ENCODE results near the gene CISD2. TPM values are rescaled to one million over a fixed set of nuclear protein-coding genes. Genes with fewer than 3 reads are reported as not detected.
"Not testable (repeated sequence)": the region's sequence is repeated elsewhere in the genome, so short reads cannot be mapped to it uniquely, and the experiment has no call there.

The CISD2 gene
- 10 to 100 TPM in 1 of 2 donors, 1 to 10 TPM in 1; 4.2 to 16.4 TPM for total RNA-seq

GRCh38 chr4:102868781-102869568 is at the start of gene CISD2:
Gene CISD2, plus strand, starts transcription at chr4:102868992. Its CDS starts 93 bp downstream, at chr4:102869085.
- H3K4me1 ChIP-seq (replicated peaks): no peaks in the 10 kb centered on the region
- no peaks in the 10 kb centered on the region for H3K36me3 ChIP-seq
- peak; percentile 72 for TF ChIP-seq POLR2A (IDR thresholded peaks at IDR 0.05)
- peak in 1 of 4 experiments; percentile 26 for TF ChIP-seq CTCF (IDR thresholded peaks at IDR 0.05)
- TF ChIP-seq POLR2AphosphoS5 (IDR thresholded peaks at IDR 0.05): peak; percentile 72
- H3K9me3 ChIP-seq: no peaks in the 10 kb centered on the region
- peak within 1 kb of the TSS; percentile 89 to 99 for H3K27ac ChIP-seq
- peak; percentile 91 for DNase-seq (ENCODE audit: low spot score)
- under 1% methylated on average over 64 of the region's 71 CpGs for WGBS
- intact Hi-C loops (cut with DNase I): loop anchor here (1.0 to 10.0 kb wide), 2 partner anchors 41 to 206 kb away; partner anchors contain the start of gene SLC9B2
- H3K27me3 ChIP-seq (replicated peaks; ENCODE audit: insufficient read depth): no peaks in the 10 kb centered on the region
- H3K4me3 ChIP-seq: peak within 1 kb of the TSS; percentile 62 to 67

DNA sequence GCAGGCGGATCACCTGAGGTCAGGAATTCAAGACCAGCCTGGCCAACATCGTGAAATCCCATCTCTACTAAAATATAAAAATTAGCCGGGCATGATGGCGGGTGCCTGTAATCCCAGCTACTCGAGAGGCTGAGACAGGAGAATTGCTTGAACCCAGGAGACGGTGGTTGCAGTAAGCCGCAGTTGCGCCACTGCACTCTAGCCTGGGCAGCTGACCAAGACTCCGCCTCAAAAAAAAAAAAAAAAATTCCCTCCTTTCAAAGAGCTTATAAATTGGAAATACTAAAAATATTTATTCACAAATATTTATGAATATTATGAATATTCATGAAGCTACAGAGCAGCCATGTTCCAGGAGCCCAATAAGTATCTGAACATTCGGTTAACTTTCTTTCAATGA is 49.7 kb upstream of the CISD2 start:
- H3K27me3 ChIP-seq (replicated peaks; ENCODE audit: insufficient read depth); H3K27ac ChIP-seq; intact Hi-C loops (cut with DNase I); H3K36me3 ChIP-seq; DNase-seq (ENCODE audit: low spot score); H3K4me1 ChIP-seq (replicated peaks); H3K4me3 ChIP-seq; H3K9me3 ChIP-seq: not testable (repeated sequence)
- WGBS: 92% methylated on average over 10 of the region's 10 CpGs

DNA sequence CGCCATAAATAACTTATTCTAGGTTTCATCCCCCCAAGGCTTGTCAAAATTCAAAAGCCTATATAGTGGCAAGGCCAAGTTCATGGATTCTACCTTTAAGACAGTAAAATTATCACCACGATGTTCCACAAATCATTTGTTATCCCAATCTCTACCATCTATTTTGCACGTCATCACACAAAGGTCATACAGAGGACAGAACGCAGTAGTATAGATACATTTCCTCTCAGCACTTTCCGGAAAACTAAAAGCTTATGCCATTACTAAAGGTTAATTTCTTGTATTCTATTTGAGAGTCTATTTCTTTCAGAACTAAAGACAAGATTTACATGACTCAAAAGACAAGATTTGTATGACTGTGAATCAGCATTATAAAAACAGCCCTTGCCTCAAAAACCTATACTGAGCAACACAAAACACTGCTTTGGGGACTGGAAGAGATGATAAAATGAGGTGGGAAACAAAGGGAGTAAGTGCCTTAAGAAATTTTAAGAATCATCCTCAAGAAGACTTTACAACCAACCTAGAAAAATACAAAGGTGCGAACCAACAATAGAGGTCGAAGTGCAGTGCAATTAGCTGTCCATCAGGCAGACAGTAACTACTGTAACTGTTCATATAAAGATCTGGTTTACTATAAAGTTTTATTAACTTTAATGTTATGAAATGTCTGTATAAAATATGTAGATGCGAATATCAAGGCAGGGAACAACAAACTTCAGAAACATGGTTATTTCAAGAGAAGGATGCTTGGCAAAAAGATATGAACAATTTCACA is 49.0 kb upstream of the CISD2 start:
- WGBS: 51% methylated on average over 8 of the region's 8 CpGs
- no peaks in the 10 kb centered on the region for H3K27me3 ChIP-seq (replicated peaks; ENCODE audit: insufficient read depth)
- no peaks in the 10 kb centered on the region for H3K9me3 ChIP-seq
- H3K4me3 ChIP-seq: no peak overlapping the region
- H3K36me3 ChIP-seq: no peaks in the 10 kb centered on the region
- intact Hi-C loops (cut with DNase I): loop anchor here (10.0 kb wide), 1 partner anchor 385 kb away; no protein-coding TSS in a partner anchor
- no peak for TF ChIP-seq CTCF (IDR thresholded peaks at IDR 0.05)
- TF ChIP-seq POLR2AphosphoS5 (IDR thresholded peaks at IDR 0.05): no peak
- no peak for TF ChIP-seq POLR2A (IDR thresholded peaks at IDR 0.05)
- H3K4me1 ChIP-seq (replicated peaks): peaks cover 3% of the 10 kb centered on the region
- H3K27ac ChIP-seq: peak overlapping the region in 1 of 2 donors; percentile 6
- DNase-seq (ENCODE audit: low spot score): no peak

DNA sequence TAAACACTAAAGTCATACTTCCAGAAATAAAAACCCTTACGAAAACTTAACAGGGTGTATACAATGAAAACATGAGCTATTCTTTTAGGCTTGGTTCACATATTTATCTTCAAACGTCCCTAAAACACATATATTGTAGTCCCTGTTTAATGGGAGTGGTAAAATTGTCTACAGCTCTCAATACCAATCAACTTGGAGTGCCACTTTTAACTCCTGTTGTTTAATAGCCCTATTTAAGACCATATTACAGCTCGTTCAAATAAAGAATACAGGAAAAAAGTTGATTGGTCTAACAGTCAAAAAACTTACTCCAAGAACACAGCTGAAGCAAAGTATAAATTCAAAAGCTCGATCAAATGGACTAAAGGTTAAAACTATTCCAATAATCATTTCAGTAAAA is 45.3 kb upstream of the CISD2 start:
- Histone ChIP-seq H3K9me3 (no peaks in the 10 kb centered on the region), H3K27ac (no peak overlapping the region), H3K4me3 (no peak overlapping the region), H3K27me3 (replicated peaks; ENCODE audit: insufficient read depth) (no peaks in the 10 kb centered on the region), H3K4me1 (replicated peaks) (no peaks in the 10 kb centered on the region), H3K36me3 (no peaks in the 10 kb centered on the region)
- intact Hi-C loops (cut with DNase I): loop anchor here (10.0 kb wide), 1 partner anchor 389 kb away; no protein-coding TSS in a partner anchor
- TF ChIP-seq CTCF (IDR thresholded peaks at IDR 0.05) (no peak), POLR2AphosphoS5 (IDR thresholded peaks at IDR 0.05) (no peak), POLR2A (IDR thresholded peaks at IDR 0.05) (no peak)
- whole genome bisulfite sequencing: 17% methylated on average over 4 of the region's 4 CpGs
- no peak for DNase-seq (ENCODE audit: low spot score)

DNA sequence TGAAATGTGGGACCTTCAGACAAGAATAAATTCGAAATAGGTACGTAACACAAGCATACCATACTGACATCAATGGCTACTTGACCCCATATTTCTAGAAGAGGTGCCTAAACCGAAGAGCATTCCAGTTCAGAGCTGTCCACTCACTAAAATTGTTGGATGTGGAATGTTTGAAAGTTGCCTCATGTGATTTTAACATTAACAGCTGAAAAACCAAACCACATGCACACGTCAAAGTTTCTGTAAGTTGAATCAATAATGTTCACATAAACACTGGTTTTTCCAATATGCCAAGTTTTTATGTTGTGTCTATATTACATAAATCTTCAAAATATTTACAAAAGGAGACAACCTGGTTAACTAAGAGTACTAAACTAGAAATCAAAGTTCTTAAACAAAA is 44.9 kb upstream of the CISD2 start:
- no peak for TF ChIP-seq POLR2A (IDR thresholded peaks at IDR 0.05)
- TF ChIP-seq CTCF (IDR thresholded peaks at IDR 0.05): no peak
- TF ChIP-seq POLR2AphosphoS5 (IDR thresholded peaks at IDR 0.05): no peak
- peak overlapping the region in 1 of 2 donors; percentile 92 for H3K4me3 ChIP-seq
- intact Hi-C loops (cut with DNase I): loop anchor here (10.0 kb wide), 1 partner anchor 389 kb away; no protein-coding TSS in a partner anchor
- H3K9me3 ChIP-seq: no peaks in the 10 kb centered on the region
- 45% methylated on average over 4 of the region's 4 CpGs for WGBS
- H3K27me3 ChIP-seq (replicated peaks; ENCODE audit: insufficient read depth): no peaks in the 10 kb centered on the region
- no peaks in the 10 kb centered on the region for H3K4me1 ChIP-seq (replicated peaks)
- no peak for DNase-seq (ENCODE audit: low spot score)
- H3K27ac ChIP-seq: peak overlapping the region in 1 of 2 donors; percentile 100
- no peaks in the 10 kb centered on the region for H3K36me3 ChIP-seq

All from prostate gland (tissue), 2 donors.